ENCODE results near the gene CAMK1D.

The CAMK1D gene

DNA sequence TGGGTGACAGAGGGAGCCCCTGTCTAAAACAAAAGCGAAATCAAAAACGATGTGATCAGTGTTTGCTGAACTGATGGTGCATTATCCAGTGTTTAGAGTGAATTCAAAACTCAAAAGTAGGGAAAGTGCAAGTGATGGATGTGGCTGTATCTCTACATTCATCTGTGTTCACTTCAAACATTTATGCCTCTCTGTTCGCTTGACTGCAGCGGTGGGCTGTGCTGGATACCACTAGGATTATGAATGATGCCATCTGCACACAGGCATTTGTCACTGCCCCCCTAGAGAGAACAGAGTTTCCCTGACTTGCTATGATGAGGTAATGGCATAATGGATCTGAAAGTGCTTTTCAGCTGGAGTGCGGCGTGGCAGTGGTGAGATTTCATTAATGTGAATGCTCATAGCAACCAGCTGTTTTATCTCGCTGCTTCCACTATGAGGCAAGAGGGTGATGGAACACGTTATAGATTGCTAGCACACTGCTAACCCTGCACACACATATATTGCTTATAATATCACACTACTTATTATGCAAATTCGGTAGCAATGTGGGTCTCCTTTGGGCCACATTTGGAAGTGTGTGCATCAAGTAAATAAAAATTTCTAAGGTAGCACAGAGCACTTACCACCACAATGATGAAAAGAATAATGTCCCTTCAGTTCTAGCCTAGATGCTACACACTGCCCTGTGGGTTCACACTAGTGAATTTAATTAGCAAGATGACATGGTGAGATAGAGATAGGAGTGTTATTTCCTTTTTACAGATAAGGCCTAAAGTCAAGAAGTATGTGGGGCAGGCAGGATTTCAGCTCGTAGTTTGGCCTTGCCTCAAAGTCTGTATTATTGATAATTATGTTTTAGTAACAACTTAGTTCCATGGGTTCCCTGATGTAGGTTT lies 164.7 kb downstream of the CAMK1D start:
- H3K4me1 ChIP-seq (ENCODE audit: control insufficient read depth, insufficient read depth, low read length, unreplicated experiment), result no peaks in the 10 kb centered on the region

DNA sequence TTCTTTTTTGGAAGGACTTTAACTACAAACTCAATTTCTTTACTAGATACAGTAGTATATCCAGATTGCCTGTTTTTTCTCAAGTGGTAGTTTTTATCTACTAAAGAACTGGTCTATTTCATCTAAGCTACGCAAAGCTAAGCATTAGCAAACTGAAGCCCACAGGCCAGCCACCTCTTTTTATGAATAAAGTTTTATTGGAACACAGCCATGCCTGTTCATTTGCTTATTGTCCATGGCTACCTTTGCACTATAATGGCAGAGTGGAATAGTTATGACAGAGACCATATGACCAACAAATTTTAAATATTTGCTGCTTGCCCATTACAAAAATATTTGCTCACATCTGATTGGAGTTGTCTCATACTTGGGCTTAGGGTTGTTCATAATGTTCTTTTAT lies 168.7 kb downstream of the CAMK1D start:
- Histone ChIP-seq H2AFZ (ENCODE audit: low read length, unreplicated experiment) (no peak overlapping the region), H3K4me1 (ENCODE audit: control insufficient read depth, insufficient read depth, low read length, unreplicated experiment) (no peaks in the 10 kb centered on the region), H3K4me3 (ENCODE audit: low read depth, low read length) (no peak overlapping the region), H3K79me2 (ENCODE audit: control insufficient read depth, insufficient read depth, low read length, unreplicated experiment) (no peaks in the 10 kb centered on the region), H3K36me3 (ENCODE audit: insufficient read depth, low read length) (no peaks in the 10 kb centered on the region), H3K27me3 (ENCODE audit: insufficient read depth, low read length) (no peaks in the 10 kb centered on the region), H3K27ac (ENCODE audit: low read depth, low read length) (no peak overlapping the region)

More for the DNA sequence above, 164.7 kb downstream of the CAMK1D start:
- Histone ChIP-seq H3K27me3 (ENCODE audit: insufficient read depth, low read length) (no peaks in the 10 kb centered on the region), H3K79me2 (ENCODE audit: control insufficient read depth, insufficient read depth, low read length, unreplicated experiment) (no peaks in the 10 kb centered on the region), H2AFZ (ENCODE audit: low read length, unreplicated experiment) (no peak overlapping the region), H3K27ac (ENCODE audit: low read depth, low read length) (no peak overlapping the region), H3K4me3 (ENCODE audit: low read depth, low read length) (no peak overlapping the region), H3K36me3 (ENCODE audit: insufficient read depth, low read length) (no peaks in the 10 kb centered on the region)

DNA sequence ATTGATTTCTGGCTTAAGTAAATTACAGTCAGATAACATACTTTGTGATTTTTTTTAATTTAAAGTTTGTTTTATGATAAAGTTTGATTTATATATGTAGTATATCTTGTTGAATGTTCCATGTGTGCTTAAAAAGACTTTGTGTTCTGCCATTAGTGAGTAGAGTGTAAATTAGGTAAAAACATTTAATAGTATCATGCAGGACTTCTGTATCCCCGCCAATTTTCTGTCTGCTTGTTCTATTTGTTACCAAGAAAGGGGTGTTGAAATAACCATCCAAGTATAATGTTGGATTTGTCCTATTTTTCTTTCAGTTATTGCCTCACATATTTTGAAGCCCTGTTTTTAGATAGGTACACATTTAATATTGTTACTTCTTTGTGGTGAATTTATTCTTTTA lies 172.1 kb downstream of the CAMK1D start:
- Histone ChIP-seq H3K27ac (ENCODE audit: low read depth, low read length) (no peak overlapping the region), H3K4me3 (ENCODE audit: low read depth, low read length) (no peak overlapping the region), H3K27me3 (ENCODE audit: insufficient read depth, low read length) (no peaks in the 10 kb centered on the region), H3K4me1 (ENCODE audit: control insufficient read depth, insufficient read depth, low read length, unreplicated experiment) (no peaks in the 10 kb centered on the region), H2AFZ (ENCODE audit: low read length, unreplicated experiment) (no peak overlapping the region), H3K36me3 (ENCODE audit: insufficient read depth, low read length) (no peaks in the 10 kb centered on the region), H3K79me2 (ENCODE audit: control insufficient read depth, insufficient read depth, low read length, unreplicated experiment) (no peaks in the 10 kb centered on the region)

DNA sequence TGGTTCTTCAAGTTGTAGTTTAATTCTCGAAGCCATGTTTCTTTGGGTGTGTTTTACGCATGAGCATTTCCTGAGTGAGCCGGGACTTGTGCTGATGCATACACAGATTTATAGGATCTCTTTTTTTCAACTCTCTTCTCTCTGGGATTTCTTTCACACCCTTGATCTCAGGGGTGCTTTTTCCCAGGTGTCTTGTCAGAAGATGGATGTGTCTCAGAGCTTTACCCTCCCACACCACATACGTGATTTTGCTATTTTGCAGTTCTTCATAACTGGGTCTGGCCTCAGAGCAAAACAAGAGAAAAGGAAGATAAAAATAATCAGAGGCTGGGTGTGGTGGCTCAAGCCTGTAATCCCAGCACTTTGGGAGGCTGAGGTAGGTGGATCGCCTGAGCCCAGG lies 177.0 kb downstream of the CAMK1D start:
- no peak overlapping the region for H3K27ac ChIP-seq (ENCODE audit: low read depth, low read length)
- no peak overlapping the region for H3K4me3 ChIP-seq (ENCODE audit: low read depth, low read length)
- no peaks in the 10 kb centered on the region for H3K36me3 ChIP-seq (ENCODE audit: insufficient read depth, low read length)
- no peaks in the 10 kb centered on the region for H3K79me2 ChIP-seq (ENCODE audit: control insufficient read depth, insufficient read depth, low read length, unreplicated experiment)
- peaks cover 3% of the 10 kb centered on the region for H3K4me1 ChIP-seq (ENCODE audit: control insufficient read depth, insufficient read depth, low read length, unreplicated experiment)
- no peaks in the 10 kb centered on the region for H3K27me3 ChIP-seq (ENCODE audit: insufficient read depth, low read length)
- H2AFZ ChIP-seq (ENCODE audit: low read length, unreplicated experiment), result no peak overlapping the region

DNA sequence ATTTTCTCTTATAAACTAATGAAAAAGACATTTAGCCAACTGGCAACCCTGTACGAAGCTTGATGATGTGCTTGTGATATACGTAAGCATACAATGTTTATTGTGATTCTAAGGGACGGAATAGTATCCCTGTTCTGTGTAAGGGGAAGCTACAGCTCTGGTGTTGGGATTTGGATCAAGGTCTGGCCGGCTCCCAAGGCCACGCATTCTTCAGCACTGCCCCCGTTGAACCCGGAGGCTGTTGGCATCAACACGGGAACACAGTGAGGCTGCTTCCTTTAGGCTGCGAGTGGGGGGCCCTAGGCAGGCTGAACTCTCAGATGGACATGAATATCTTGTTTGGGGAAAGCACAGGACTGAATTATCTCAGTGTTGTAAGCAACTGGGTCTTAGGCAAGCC lies 180.6 kb downstream of the CAMK1D start:
- Histone ChIP-seq H3K4me1 (ENCODE audit: control insufficient read depth, insufficient read depth, low read length, unreplicated experiment) (peaks cover 7% of the 10 kb centered on the region), H3K79me2 (ENCODE audit: control insufficient read depth, insufficient read depth, low read length, unreplicated experiment) (no peaks in the 10 kb centered on the region), H3K27ac (ENCODE audit: low read depth, low read length) (no peak overlapping the region)

DNA sequence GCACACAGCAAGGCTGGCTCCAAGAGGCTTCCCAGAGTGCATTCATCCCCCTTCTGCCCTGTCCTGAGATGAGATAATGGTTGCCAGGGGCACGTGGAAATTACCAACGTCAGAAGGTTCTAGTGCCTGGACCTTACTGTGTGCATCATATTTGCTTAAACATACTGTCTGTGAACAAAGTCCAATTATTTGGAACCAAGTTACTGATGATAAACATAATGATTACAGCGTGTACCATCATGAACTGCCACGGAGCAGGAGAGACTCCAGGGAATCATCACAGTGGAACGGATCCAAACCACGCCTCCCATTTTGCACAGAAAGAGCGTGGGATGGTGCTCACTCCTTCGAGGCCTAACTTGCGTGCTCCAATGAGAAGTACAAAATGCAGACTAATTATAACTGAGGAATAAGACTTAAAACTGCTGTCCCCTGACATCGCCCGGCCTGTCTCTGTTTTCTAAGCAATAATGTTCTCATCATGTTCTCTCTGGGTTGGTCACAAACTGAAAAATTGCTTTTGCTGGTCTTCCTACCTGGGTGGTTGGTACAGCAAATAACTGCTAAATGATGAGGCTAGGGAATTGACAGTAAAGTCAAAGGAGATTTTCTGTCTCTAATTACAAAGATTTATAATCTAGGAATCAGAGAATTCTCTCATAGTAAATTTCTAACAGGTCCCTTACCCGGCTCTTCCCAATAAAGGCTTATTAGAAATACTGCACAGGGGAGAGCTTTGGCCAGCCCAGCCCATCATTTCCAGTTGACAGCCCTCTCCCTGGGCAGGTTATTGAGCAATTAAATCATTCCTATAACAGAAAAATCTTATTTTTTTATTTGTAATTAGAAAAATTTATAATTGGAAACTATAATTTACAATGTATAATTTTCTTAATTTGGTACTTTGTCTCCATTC lies 182.2 kb downstream of the CAMK1D start:
- Histone ChIP-seq H3K4me3 (ENCODE audit: low read depth, low read length) (no peak overlapping the region), H3K27ac (ENCODE audit: low read depth, low read length) (no peak overlapping the region; the same call in 1 of the 2 replicates), H2AFZ (ENCODE audit: low read length, unreplicated experiment) (no peak overlapping the region), H3K27me3 (ENCODE audit: insufficient read depth, low read length) (no peaks in the 10 kb centered on the region), H3K79me2 (ENCODE audit: control insufficient read depth, insufficient read depth, low read length, unreplicated experiment) (no peaks in the 10 kb centered on the region), H3K4me1 (ENCODE audit: control insufficient read depth, insufficient read depth, low read length, unreplicated experiment) (peaks cover 7% of the 10 kb centered on the region), H3K36me3 (ENCODE audit: insufficient read depth, low read length) (no peaks in the 10 kb centered on the region)

More for the DNA sequence above, 180.6 kb downstream of the CAMK1D start:
- Histone ChIP-seq H3K4me3 (ENCODE audit: low read depth, low read length) (no peak overlapping the region), H2AFZ (ENCODE audit: low read length, unreplicated experiment) (no peak overlapping the region), H3K36me3 (ENCODE audit: insufficient read depth, low read length) (no peaks in the 10 kb centered on the region), H3K27me3 (ENCODE audit: insufficient read depth, low read length) (no peaks in the 10 kb centered on the region)

DNA sequence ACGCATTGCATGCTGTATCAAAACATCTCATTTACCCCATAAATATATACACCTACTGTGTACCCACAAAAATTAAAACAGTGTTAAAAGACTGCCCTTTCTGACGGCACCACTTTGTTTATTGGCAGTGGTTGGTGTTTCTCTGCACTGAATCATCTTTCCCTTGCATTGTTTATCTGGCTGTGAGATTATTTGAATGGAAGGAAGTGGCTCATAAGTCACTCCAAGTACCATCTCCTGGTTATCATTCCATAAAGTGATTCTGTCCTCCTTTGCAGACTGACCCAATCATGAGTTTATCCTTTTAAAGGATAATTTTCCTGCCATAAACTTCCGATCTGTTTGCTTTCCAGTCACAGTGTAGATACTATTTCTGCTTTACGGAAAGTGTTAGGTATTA lies 183.8 kb downstream of the CAMK1D start:
- H3K4me3 ChIP-seq (ENCODE audit: low read depth, low read length), result no peak overlapping the region
- no peak overlapping the region for H3K27ac ChIP-seq (ENCODE audit: low read depth, low read length)

DNA sequence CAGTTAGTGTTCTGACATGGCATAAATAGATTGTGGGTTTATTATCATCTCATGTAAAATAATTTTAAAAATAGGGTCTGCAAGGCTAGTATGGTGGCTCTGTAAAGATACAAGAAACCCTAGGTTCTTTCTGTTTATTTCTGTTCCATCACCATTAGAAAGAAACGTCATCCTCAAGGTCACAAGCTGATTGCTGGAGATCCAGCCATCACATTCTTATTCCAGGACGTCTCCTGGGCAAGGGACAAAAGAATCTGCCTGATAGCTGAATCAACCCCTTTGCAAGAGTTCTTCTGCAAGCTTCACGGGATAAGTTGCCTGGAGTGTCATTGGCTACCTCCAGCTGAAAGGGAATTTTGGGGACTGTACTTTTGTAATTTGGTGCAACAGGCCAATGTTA lies 184.4 kb downstream of the CAMK1D start:
- Histone ChIP-seq H3K36me3 (ENCODE audit: insufficient read depth, low read length) (no peaks in the 10 kb centered on the region), H3K4me3 (ENCODE audit: low read depth, low read length) (no peak overlapping the region), H3K27me3 (ENCODE audit: insufficient read depth, low read length) (no peaks in the 10 kb centered on the region), H3K27ac (ENCODE audit: low read depth, low read length) (no peak overlapping the region), H3K4me1 (ENCODE audit: control insufficient read depth, insufficient read depth, low read length, unreplicated experiment) (peaks cover 7% of the 10 kb centered on the region), H3K79me2 (ENCODE audit: control insufficient read depth, insufficient read depth, low read length, unreplicated experiment) (no peaks in the 10 kb centered on the region), H2AFZ (ENCODE audit: low read length, unreplicated experiment) (no peak overlapping the region)

More for the DNA sequence above, 183.8 kb downstream of the CAMK1D start:
- Histone ChIP-seq H3K79me2 (ENCODE audit: control insufficient read depth, insufficient read depth, low read length, unreplicated experiment) (no peaks in the 10 kb centered on the region), H3K4me1 (ENCODE audit: control insufficient read depth, insufficient read depth, low read length, unreplicated experiment) (peaks cover 7% of the 10 kb centered on the region), H2AFZ (ENCODE audit: low read length, unreplicated experiment) (no peak overlapping the region), H3K36me3 (ENCODE audit: insufficient read depth, low read length) (no peaks in the 10 kb centered on the region), H3K27me3 (ENCODE audit: insufficient read depth, low read length) (no peaks in the 10 kb centered on the region)

DNA sequence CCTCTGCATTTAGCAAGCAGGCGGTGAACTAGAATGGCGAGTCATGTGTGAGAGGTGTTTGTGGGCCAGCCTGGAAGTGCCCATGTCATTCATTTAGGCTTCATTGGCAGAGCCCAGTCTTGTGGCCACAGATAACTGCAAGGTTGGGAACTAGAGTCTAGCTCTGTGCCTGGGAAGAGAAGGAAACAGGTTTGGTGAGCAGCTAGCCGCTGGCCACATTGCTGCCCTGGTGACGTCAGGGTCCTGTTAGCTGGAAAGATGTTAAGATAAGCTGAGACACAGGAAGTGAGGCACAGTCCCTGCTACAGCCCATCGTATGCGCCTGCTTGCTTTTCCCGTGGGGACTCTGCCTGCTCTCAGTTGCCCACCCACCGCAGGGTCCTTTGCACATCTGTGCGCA lies 185.5 kb downstream of the CAMK1D start:
- Histone ChIP-seq H3K4me3 (ENCODE audit: low read depth, low read length) (no peak overlapping the region), H3K4me1 (ENCODE audit: control insufficient read depth, insufficient read depth, low read length, unreplicated experiment) (peaks cover 7% of the 10 kb centered on the region), H3K27me3 (ENCODE audit: insufficient read depth, low read length) (no peaks in the 10 kb centered on the region), H2AFZ (ENCODE audit: low read length, unreplicated experiment) (no peak overlapping the region), H3K79me2 (ENCODE audit: control insufficient read depth, insufficient read depth, low read length, unreplicated experiment) (no peaks in the 10 kb centered on the region), H3K36me3 (ENCODE audit: insufficient read depth, low read length) (no peaks in the 10 kb centered on the region), H3K27ac (ENCODE audit: low read depth, low read length) (no peak overlapping the region)

DNA sequence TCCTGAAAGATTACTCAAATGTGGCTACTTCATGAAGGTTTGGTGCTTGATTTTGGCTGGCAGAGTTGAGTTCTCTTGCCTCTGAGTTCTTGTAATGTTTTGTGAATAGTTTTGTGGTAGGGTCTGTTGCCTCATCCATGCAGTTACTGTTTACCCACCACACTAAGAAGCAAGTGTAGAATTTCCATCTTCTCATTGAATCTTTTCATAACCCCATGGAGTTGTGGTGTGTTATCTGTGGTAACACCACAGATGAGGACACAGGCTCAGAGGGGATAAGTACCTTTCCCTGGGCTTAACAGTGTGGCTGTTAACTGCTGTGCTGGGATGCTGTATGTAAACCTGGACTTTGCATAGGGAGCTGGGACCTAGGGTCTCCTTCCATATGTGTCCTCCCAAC lies 186.3 kb downstream of the CAMK1D start:
- Histone ChIP-seq H3K27me3 (ENCODE audit: insufficient read depth, low read length) (no peaks in the 10 kb centered on the region), H3K4me1 (ENCODE audit: control insufficient read depth, insufficient read depth, low read length, unreplicated experiment) (peaks cover 12% of the 10 kb centered on the region), H3K27ac (ENCODE audit: low read depth, low read length) (no peak overlapping the region), H3K79me2 (ENCODE audit: control insufficient read depth, insufficient read depth, low read length, unreplicated experiment) (no peaks in the 10 kb centered on the region), H3K4me3 (ENCODE audit: low read depth, low read length) (no peak overlapping the region), H2AFZ (ENCODE audit: low read length, unreplicated experiment) (no peak overlapping the region), H3K36me3 (ENCODE audit: insufficient read depth, low read length) (no peaks in the 10 kb centered on the region)

All from ACC112 (cell line).